C4-2B (cell line): ENCODE results near the gene LRFN2.

Source experiments
- H3K27ac ChIP-seq: fragments of 450-650 bp; 2 replicates; pipeline ENCODE4 v1.5.1; 2017
- CTCF ChIP-seq: fragments of 450-650 bp; conservative IDR thresholded peaks from 2 replicates; pipeline ENCODE4 v1.5.1; 2017; ENCODE audit warnings: mild to moderate bottlenecking
- ZFX ChIP-seq: fragments of 450-650 bp; IDR thresholded peaks from 2 replicates; pipeline ENCODE4 v1.6.1; 2017

The LRFN2 gene

GRCh38 chr6:40545954-40546353 is 41.2 kb downstream of the LRFN2 start:
- TF ChIP-seq ZFX (no peak), CTCF (no peak)
- H3K27ac ChIP-seq, result no peak overlapping the region

GRCh38 chr6:40543776-40544175 is 43.4 kb downstream of the LRFN2 start:
- no peak for TF ChIP-seq ZFX
- H3K27ac ChIP-seq, result no peak overlapping the region

GRCh38 chr6:40543146-40543545 is 44.0 kb downstream of the LRFN2 start:
- H3K27ac ChIP-seq, result no peak overlapping the region

GRCh38 chr6:40542175-40542764 is 44.9 kb downstream of the LRFN2 start:
- no peak for TF ChIP-seq ZFX
- TF ChIP-seq CTCF, result no peak
- H3K27ac ChIP-seq, result no peak overlapping the region

More at GRCh38 chr6:40543146-40543545, 44.0 kb downstream of the LRFN2 start:
- TF ChIP-seq CTCF (no peak), ZFX (no peak)

GRCh38 chr6:40541556-40542174 is 45.5 kb downstream of the LRFN2 start:
- H3K27ac ChIP-seq, result no peak overlapping the region
- TF ChIP-seq CTCF, result no peak
- TF ChIP-seq ZFX, result no peak

GRCh38 chr6:40540790-40541189 is 46.4 kb downstream of the LRFN2 start:
- no peak overlapping the region for H3K27ac ChIP-seq
- no peak for TF ChIP-seq CTCF
- TF ChIP-seq ZFX, result no peak

GRCh38 chr6:40539853-40540252 is 47.3 kb downstream of the LRFN2 start:
- H3K27ac ChIP-seq, result no peak overlapping the region
- TF ChIP-seq ZFX, result no peak

- H3K27ac ChIP-seq, result no peak overlapping the region
- no peak for TF ChIP-seq ZFX
- TF ChIP-seq CTCF, result no peak
Measured at GRCh38 chr6:40538556-40538955, 48.6 kb downstream of the LRFN2 start.
